WTC11 (cell line): Measurements from ENCODE around the gene FABP1. TPM values are rescaled to one million over a fixed set of nuclear protein-coding genes. Genes with fewer than 3 reads are reported as not detected.
A peak's percentile ranks its signal among the peaks of the same experiment; 100 is the strongest.

ENCODE experiments used
- ATAC-seq: fragments of 200-7000 bp; cut with Tn5 transposase; 2 replicates; pipeline ENCODE4 v1.10.0; 2021; ENCODE audit warnings: mild to moderate bottlenecking, moderate library complexity
- CTCF ChIA-PET: fragments of 300-600 bp; sonication (Branson Sonifier 250); formaldehyde crosslinking; loops from one replicate; lab custom pipeline; 2021; ENCODE audit warnings: antibody characterized with exemption; lab: Charles Lee
- POLR2A ChIA-PET: fragments of 350-600 bp; sonication (Branson Sonifier 250); formaldehyde crosslinking; loops from one replicate; lab custom pipeline; 2021; ENCODE audit warnings: antibody characterized with exemption; lab: Charles Lee
- DNase-seq: peaks from one replicate; pipeline ENCODE4 v3.0.0; 2021; ENCODE audit warnings: low spot score
- H3K27ac Mint-ChIP-seq: 2 replicates; pipeline ENCODE4 v1.8.0; 2021; ENCODE audit warnings: mixed read lengths
- H3K27me3 Mint-ChIP-seq: 2 replicates; pipeline ENCODE4 v1.8.0; 2021; ENCODE audit warnings: low read depth, mild to moderate bottlenecking, moderate library complexity, mixed read lengths
- H3K36me3 Mint-ChIP-seq: 2 replicates; pipeline ENCODE4 v1.8.0; 2021; ENCODE audit warnings: mixed read lengths
- H3K4me1 Mint-ChIP-seq: 2 replicates; pipeline ENCODE4 v1.8.0; 2022; ENCODE audit warnings: mixed read lengths
- H3K4me3 Mint-ChIP-seq: 2 replicates; pipeline ENCODE4 v1.8.0; 2021; ENCODE audit warnings: mild to moderate bottlenecking, moderate library complexity, mixed read lengths
- H3K9me3 Mint-ChIP-seq: 2 replicates; pipeline ENCODE4 v1.8.0; 2021; ENCODE audit warnings: mixed read lengths
- ATF1 ChIP-seq: sonication (generic); formaldehyde crosslinking; IDR thresholded peaks from 2 replicates; pipeline ENCODE4 v1.8.1; 2023; ENCODE audit warnings: mild to moderate bottlenecking, moderate library complexity, missing genetic modification reagents
- EMX1 ChIP-seq: fragments of 250-450 bp; sonication (Bioruptor Pico); IDR thresholded peaks from 2 replicates; pipeline ENCODE4 v1.8.0; 2021; ENCODE audit warnings: mild to moderate bottlenecking
- FOXP1 ChIP-seq: sonication (generic); formaldehyde crosslinking; IDR thresholded peaks from 2 replicates; pipeline ENCODE4 v1.8.0; 2022; ENCODE audit warnings: missing genetic modification reagents, mild to moderate bottlenecking, moderate library complexity, borderline replicate concordance
- GABPB1 ChIP-seq: sonication (generic); formaldehyde crosslinking; IDR thresholded peaks from 2 replicates; pipeline ENCODE4 v1.8.1; 2023; ENCODE audit warnings: mild to moderate bottlenecking, missing genetic modification reagents
- KAT7 ChIP-seq: sonication (generic); formaldehyde crosslinking; IDR thresholded peaks from 2 replicates; pipeline ENCODE4 v1.8.1; 2023; ENCODE audit warnings: missing genetic modification reagents, mild to moderate bottlenecking, borderline replicate concordance
- MYBL2 ChIP-seq: sonication (generic); formaldehyde crosslinking; IDR thresholded peaks from 2 replicates; pipeline ENCODE4 v1.8.1; 2023; ENCODE audit warnings: mild to moderate bottlenecking, moderate library complexity, missing genetic modification reagents
- NFE2L1 ChIP-seq: sonication (generic); formaldehyde crosslinking; IDR thresholded peaks from 2 replicates; pipeline ENCODE4 v1.8.1; 2023; ENCODE audit warnings: missing genetic modification reagents
- NR1H2 ChIP-seq: sonication (generic); formaldehyde crosslinking; IDR thresholded peaks from 2 replicates; pipeline ENCODE4 v1.9.0; 2021; ENCODE audit warnings: mild to moderate bottlenecking, moderate library complexity, missing genetic modification reagents
- NR2C2 ChIP-seq: sonication (generic); formaldehyde crosslinking; IDR thresholded peaks from 2 replicates; pipeline ENCODE4 v1.8.0; 2022; ENCODE audit warnings: mild to moderate bottlenecking, missing genetic modification reagents
- NR3C1 ChIP-seq: sonication (generic); formaldehyde crosslinking; conservative IDR thresholded peaks from 2 replicates; pipeline ENCODE4 v1.8.1; 2023; ENCODE audit warnings: low read depth, mild to moderate bottlenecking, missing genetic modification reagents
- OVOL2 ChIP-seq: fragments of 250-450 bp; sonication (Bioruptor Pico); IDR thresholded peaks from 2 replicates; pipeline ENCODE4 v1.9.0; 2021; ENCODE audit warnings: mild to moderate bottlenecking, borderline replicate concordance
- TEAD1 ChIP-seq: sonication (generic); formaldehyde crosslinking; IDR thresholded peaks from 2 replicates; pipeline ENCODE4 v1.8.0; 2022; ENCODE audit warnings: mild to moderate bottlenecking, missing genetic modification reagents
- ZBTB21 ChIP-seq: sonication (generic); formaldehyde crosslinking; IDR thresholded peaks from 2 replicates; pipeline ENCODE4 v1.8.1; 2023; ENCODE audit warnings: mild to moderate bottlenecking, missing genetic modification reagents, borderline replicate concordance
- ZNF138 ChIP-seq: sonication (generic); formaldehyde crosslinking; conservative IDR thresholded peaks from 2 replicates; pipeline ENCODE4 v1.8.1; 2022; ENCODE audit warnings: mild to moderate bottlenecking, moderate library complexity, missing genetic modification reagents
- total RNA-seq: library from RNA; stranded (reverse); gene quantifications from 3 replicates; pipeline ENCODE4 v1.2.3, GENCODE V29; 2021
- TF ChIP-seq, protein P1 (sequence below): sonication (generic); formaldehyde crosslinking; IDR thresholded peaks from 2 replicates; pipeline ENCODE4 v1.8.0; 2022; ENCODE audit warnings: mild to moderate bottlenecking, missing genetic modification reagents
- TF ChIP-seq, protein P2 (sequence below): sonication (generic); formaldehyde crosslinking; IDR thresholded peaks from 2 replicates; pipeline ENCODE4 v1.8.1; 2022; ENCODE audit warnings: mild to moderate bottlenecking, missing genetic modification reagents, moderate library complexity, borderline replicate concordance
- TF ChIP-seq, protein P3 (sequence below): sonication (generic); formaldehyde crosslinking; IDR thresholded peaks from 2 replicates; pipeline ENCODE4 v1.8.1; 2023; ENCODE audit warnings: mild to moderate bottlenecking, missing genetic modification reagents
- TF ChIP-seq, protein P4 (sequence below): sonication (generic); formaldehyde crosslinking; conservative IDR thresholded peaks from 2 replicates; pipeline ENCODE4 v1.8.1; 2022; ENCODE audit warnings: mild to moderate bottlenecking, missing genetic modification reagents
- TF ChIP-seq, protein P5 (sequence below): fragments of 250-450 bp; sonication (Bioruptor Pico); IDR thresholded peaks from 2 replicates; pipeline ENCODE4 v1.9.0; 2021; ENCODE audit warnings: mild to moderate bottlenecking
- TF ChIP-seq, protein P6 (sequence below): fragments of 250-450 bp; sonication (Bioruptor Pico); IDR thresholded peaks from 2 replicates; pipeline ENCODE4 v1.8.0; 2021; ENCODE audit warnings: mild to moderate bottlenecking
- TF ChIP-seq, protein P7 (sequence below): fragments of 200-600 bp; IDR thresholded peaks from 2 replicates; pipeline ENCODE4 v1.8.0; 2022; ENCODE audit warnings: antibody characterized with exemption
- TF ChIP-seq, protein P8 (sequence below): fragments of 250-450 bp; sonication (Bioruptor Pico); IDR thresholded peaks from 2 replicates; pipeline ENCODE4 v1.9.0; 2021; ENCODE audit warnings: mild to moderate bottlenecking

Gene FABP1
- total RNA-seq, 1 experiment from 2014 or later, result 0.46 TPM

DNA sequence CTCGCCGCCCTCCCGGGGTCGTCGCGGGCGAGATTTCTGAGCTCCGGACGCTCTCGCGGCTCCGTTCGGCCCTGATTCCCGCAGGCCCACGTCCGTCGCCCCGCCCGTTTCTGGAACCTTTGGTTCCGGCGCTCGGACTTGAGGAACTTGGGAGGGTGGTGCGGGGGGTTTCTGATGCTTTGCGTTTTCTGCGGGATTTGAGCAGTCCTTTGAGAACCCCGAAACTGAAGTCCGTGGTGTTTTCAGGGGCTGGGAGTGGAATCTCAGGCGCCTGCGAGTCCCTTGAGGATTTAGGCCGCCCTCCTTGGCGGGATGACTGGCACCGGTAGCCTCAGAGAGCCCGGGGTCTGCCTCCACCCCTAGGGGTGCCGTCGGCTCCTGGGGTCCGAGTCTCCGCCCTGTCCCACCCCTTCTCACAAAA is 42.6 kb upstream of the FABP1 start:
- Mint-ChIP-seq H3K27me3 (no peaks in the 10 kb centered on the region), H3K27ac (no peak overlapping the region), H3K36me3 (peaks cover 8% of the 10 kb centered on the region; the same call in 1 of the 2 replicates), H3K9me3 (peaks cover 13% of the 10 kb centered on the region; the same call in 1 of the 2 replicates), H3K4me3 (peak overlapping the region; percentile 80), H3K4me1 (peaks cover 22% of the 10 kb centered on the region)
- ChIA-PET CTCF (interaction anchor here (0.9 to 4.0 kb wide), 3 partner anchors 21 to 146 kb away, joined by 3 to 41 read pairs (median 10); no protein-coding TSS in a partner anchor), POLR2A (interaction anchor here (1.0 to 1.2 kb wide), 2 partner anchors 32 to 110 kb away, joined by 3 to 6 read pairs; no protein-coding TSS in a partner anchor)
- DNase-seq (peak; percentile 46), ATAC-seq (peak; percentile 84)
- TF ChIP-seq MYBL2 (CRISPR knock-in tag), result no peak
- TF ChIP-seq, protein P1, sequence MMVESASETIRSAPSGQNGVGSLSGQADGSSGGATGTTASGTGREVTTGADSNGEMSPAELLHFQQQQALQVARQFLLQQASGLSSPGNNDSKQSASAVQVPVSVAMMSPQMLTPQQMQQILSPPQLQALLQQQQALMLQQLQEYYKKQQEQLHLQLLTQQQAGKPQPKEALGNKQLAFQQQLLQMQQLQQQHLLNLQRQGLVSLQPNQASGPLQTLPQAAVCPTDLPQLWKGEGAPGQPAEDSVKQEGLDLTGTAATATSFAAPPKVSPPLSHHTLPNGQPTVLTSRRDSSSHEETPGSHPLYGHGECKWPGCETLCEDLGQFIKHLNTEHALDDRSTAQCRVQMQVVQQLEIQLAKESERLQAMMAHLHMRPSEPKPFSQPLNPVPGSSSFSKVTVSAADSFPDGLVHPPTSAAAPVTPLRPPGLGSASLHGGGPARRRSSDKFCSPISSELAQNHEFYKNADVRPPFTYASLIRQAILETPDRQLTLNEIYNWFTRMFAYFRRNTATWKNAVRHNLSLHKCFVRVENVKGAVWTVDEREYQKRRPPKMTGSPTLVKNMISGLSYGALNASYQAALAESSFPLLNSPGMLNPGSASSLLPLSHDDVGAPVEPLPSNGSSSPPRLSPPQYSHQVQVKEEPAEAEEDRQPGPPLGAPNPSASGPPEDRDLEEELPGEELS (CRISPR knock-in tag), result no peak
- TF ChIP-seq, protein P2, sequence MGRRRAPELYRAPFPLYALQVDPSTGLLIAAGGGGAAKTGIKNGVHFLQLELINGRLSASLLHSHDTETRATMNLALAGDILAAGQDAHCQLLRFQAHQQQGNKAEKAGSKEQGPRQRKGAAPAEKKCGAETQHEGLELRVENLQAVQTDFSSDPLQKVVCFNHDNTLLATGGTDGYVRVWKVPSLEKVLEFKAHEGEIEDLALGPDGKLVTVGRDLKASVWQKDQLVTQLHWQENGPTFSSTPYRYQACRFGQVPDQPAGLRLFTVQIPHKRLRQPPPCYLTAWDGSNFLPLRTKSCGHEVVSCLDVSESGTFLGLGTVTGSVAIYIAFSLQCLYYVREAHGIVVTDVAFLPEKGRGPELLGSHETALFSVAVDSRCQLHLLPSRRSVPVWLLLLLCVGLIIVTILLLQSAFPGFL (CRISPR knock-in tag), result no peak
- no peak for TF ChIP-seq KAT7 (CRISPR knock-in tag)
- no peak for TF ChIP-seq EMX1 (CRISPR knock-in tag)
- TF ChIP-seq, protein P3, sequence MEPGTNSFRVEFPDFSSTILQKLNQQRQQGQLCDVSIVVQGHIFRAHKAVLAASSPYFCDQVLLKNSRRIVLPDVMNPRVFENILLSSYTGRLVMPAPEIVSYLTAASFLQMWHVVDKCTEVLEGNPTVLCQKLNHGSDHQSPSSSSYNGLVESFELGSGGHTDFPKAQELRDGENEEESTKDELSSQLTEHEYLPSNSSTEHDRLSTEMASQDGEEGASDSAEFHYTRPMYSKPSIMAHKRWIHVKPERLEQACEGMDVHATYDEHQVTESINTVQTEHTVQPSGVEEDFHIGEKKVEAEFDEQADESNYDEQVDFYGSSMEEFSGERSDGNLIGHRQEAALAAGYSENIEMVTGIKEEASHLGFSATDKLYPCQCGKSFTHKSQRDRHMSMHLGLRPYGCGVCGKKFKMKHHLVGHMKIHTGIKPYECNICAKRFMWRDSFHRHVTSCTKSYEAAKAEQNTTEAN (CRISPR knock-in tag), result no peak; the same call in 1 of the 2 replicates
- TF ChIP-seq, protein P4, sequence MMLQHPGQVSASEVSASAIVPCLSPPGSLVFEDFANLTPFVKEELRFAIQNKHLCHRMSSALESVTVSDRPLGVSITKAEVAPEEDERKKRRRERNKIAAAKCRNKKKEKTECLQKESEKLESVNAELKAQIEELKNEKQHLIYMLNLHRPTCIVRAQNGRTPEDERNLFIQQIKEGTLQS (CRISPR knock-in tag), result no peak

DNA sequence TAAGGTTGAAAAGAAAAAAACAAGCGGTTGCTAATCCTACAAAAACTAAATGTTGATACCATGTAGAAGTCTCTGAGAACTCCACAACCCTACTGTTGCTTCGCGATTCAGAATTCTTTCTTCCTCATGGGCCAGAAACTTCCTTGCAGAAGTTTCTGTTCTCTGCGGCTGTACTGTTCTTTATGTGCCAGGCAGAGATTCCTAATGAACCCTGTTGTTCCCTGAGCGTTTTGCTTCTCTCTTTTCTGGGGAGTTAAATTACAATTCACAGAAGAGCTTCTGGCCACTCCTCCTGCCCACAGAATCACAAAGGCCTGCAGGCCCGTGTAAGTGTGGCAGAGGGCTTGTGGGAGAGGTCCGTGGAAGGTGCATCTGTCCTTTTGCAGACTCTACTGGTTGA is 40.5 kb upstream of the FABP1 start:
- peaks cover 5% of the 10 kb centered on the region; the same call in 1 of the 2 replicates for H3K36me3 Mint-ChIP-seq
- peak overlapping the region; percentile 1; the same call in 1 of the 2 replicates for H3K4me3 Mint-ChIP-seq
- DNase-seq (no peak), ATAC-seq (no peak)
- H3K27me3 Mint-ChIP-seq, result no peaks in the 10 kb centered on the region; the same call in 1 of the 2 replicates
- H3K27ac Mint-ChIP-seq, result no peak overlapping the region
- TF ChIP-seq NR1H2 (CRISPR knock-in tag), result no peak
- TF ChIP-seq, protein P5, sequence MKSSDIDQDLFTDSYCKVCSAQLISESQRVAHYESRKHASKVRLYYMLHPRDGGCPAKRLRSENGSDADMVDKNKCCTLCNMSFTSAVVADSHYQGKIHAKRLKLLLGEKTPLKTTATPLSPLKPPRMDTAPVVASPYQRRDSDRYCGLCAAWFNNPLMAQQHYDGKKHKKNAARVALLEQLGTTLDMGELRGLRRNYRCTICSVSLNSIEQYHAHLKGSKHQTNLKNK (CRISPR knock-in tag), result no peak
- no peak for TF ChIP-seq ZBTB21
- TF ChIP-seq, protein P6, sequence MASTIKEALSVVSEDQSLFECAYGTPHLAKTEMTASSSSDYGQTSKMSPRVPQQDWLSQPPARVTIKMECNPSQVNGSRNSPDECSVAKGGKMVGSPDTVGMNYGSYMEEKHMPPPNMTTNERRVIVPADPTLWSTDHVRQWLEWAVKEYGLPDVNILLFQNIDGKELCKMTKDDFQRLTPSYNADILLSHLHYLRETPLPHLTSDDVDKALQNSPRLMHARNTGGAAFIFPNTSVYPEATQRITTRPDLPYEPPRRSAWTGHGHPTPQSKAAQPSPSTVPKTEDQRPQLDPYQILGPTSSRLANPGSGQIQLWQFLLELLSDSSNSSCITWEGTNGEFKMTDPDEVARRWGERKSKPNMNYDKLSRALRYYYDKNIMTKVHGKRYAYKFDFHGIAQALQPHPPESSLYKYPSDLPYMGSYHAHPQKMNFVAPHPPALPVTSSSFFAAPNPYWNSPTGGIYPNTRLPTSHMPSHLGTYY, result no peak
- TF ChIP-seq, protein P7, sequence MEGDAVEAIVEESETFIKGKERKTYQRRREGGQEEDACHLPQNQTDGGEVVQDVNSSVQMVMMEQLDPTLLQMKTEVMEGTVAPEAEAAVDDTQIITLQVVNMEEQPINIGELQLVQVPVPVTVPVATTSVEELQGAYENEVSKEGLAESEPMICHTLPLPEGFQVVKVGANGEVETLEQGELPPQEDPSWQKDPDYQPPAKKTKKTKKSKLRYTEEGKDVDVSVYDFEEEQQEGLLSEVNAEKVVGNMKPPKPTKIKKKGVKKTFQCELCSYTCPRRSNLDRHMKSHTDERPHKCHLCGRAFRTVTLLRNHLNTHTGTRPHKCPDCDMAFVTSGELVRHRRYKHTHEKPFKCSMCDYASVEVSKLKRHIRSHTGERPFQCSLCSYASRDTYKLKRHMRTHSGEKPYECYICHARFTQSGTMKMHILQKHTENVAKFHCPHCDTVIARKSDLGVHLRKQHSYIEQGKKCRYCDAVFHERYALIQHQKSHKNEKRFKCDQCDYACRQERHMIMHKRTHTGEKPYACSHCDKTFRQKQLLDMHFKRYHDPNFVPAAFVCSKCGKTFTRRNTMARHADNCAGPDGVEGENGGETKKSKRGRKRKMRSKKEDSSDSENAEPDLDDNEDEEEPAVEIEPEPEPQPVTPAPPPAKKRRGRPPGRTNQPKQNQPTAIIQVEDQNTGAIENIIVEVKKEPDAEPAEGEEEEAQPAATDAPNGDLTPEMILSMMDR, result no peak
- TF ChIP-seq NR2C2 (CRISPR knock-in tag), result no peak
- TF ChIP-seq FOXP1 (CRISPR knock-in tag), result no peak
- TF ChIP-seq NR3C1 (CRISPR knock-in tag), result no peak
- no peak for TF ChIP-seq NFE2L1
- no peak for TF ChIP-seq GABPB1 (CRISPR knock-in tag)
- TF ChIP-seq TEAD1, result no peak
- TF ChIP-seq ZNF138 (CRISPR knock-in tag), result no peak
- TF ChIP-seq, protein P8, sequence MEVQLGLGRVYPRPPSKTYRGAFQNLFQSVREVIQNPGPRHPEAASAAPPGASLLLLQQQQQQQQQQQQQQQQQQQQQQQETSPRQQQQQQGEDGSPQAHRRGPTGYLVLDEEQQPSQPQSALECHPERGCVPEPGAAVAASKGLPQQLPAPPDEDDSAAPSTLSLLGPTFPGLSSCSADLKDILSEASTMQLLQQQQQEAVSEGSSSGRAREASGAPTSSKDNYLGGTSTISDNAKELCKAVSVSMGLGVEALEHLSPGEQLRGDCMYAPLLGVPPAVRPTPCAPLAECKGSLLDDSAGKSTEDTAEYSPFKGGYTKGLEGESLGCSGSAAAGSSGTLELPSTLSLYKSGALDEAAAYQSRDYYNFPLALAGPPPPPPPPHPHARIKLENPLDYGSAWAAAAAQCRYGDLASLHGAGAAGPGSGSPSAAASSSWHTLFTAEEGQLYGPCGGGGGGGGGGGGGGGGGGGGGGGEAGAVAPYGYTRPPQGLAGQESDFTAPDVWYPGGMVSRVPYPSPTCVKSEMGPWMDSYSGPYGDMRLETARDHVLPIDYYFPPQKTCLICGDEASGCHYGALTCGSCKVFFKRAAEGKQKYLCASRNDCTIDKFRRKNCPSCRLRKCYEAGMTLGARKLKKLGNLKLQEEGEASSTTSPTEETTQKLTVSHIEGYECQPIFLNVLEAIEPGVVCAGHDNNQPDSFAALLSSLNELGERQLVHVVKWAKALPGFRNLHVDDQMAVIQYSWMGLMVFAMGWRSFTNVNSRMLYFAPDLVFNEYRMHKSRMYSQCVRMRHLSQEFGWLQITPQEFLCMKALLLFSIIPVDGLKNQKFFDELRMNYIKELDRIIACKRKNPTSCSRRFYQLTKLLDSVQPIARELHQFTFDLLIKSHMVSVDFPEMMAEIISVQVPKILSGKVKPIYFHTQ, result no peak
- no peak for TF ChIP-seq OVOL2 (CRISPR knock-in tag)
- TF ChIP-seq ATF1 (CRISPR knock-in tag), result no peak
- TF ChIP-seq, all 79 proteins: peak for 0
- peaks cover 13% of the 10 kb centered on the region; the same call in 1 of the 2 replicates for H3K9me3 Mint-ChIP-seq
- POLR2A ChIA-PET, result no interaction called here
- H3K4me1 Mint-ChIP-seq, result peaks cover 22% of the 10 kb centered on the region
- CTCF ChIA-PET, result interaction anchor here (1.3 to 4.0 kb wide), 3 partner anchors 23 to 166 kb away, joined by 4 to 41 read pairs (median 10); no protein-coding TSS in a partner anchor
